ENCODE measurements around the gene ADRA2C. TPM values are rescaled to one million over a fixed set of nuclear protein-coding genes. Genes with fewer than 3 reads are reported as not detected.

Gene ADRA2C
- total RNA-seq, 1 experiment from 2014 or later = 8.6 TPM

DNA sequence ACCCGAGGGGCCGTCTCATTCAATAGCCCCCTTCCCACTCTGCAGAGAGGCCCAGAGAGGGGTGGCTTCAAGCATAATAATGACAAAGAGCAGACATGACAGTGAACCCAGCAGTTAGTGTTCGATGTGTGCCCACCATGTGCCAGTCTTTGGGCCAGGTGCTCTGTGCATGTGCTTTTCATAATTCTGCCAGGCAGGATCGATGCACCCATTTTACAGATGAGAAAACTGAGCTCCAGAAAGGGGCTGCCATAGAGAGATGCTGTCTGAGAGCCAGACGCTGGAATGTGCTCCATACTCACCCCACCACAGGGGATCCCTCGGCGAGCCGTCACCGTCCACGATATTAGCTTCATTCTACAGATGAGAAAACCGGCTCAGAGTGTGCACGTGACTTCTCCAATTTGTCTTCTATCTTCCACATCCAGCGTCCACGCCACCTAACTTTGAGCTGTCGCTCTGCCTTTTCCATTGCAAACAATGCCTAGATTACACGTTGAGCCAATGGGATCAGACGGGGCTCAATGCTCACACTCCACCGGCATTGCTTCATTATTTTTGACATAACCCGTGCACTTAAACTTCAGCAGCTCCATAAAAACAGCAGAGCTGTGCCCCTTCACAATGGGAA, 8.2 kb downstream of the ADRA2C start:
- Mint-ChIP-seq H3K9me3 (no peaks in the 10 kb centered on the region), H3K27ac (no peak overlapping the region; a peak in 1 of 7 replicates), H3K27me3 (ENCODE audit: low read depth) (peaks cover 16% of the 10 kb centered on the region), H3K36me3 (ENCODE audit: insufficient read depth in 1 of 3, low read depth in 3 of 3) (no peaks in the 10 kb centered on the region), H3K4me1 (peaks cover 4 to 23% of the 10 kb centered on the region in 2 experiments; a peak in 2 of 4 replicates), H3K4me3 (no peak overlapping the region; a peak in 1 of 5 replicates)
- Histone ChIP-seq H2AK5ac (ENCODE audit: insufficient read length, low read length) (no peak overlapping the region), H3K27ac (ENCODE audit: insufficient read length, low read depth, low read length) (no peak overlapping the region), H4K5ac (ENCODE audit: insufficient read length, low read depth, low read length) (no peak overlapping the region), H3K27me3 (ENCODE audit: insufficient read depth, low read length) (no peaks in the 10 kb centered on the region), H3K4me1 (ENCODE audit: insufficient read depth, low read length) (no peaks in the 10 kb centered on the region; the same call in 1 of the 2 replicates), H3K14ac (ENCODE audit: insufficient read depth, low read length) (no peak overlapping the region), H3K56ac (ENCODE audit: insufficient read length, low read depth, low read length) (no peak overlapping the region), H3K9ac (ENCODE audit: extremely low read depth, insufficient read length, low read length) (no peak overlapping the region), H3K23ac (ENCODE audit: insufficient read length, low read depth, low read length) (no peak overlapping the region), H4K20me1 (ENCODE audit: control insufficient read depth, insufficient read depth, insufficient read length) (peaks cover 2% of the 10 kb centered on the region), H3K79me2 (ENCODE audit: insufficient read depth, low read length) (no peaks in the 10 kb centered on the region), H3K79me1 (ENCODE audit: insufficient read depth, low read depth, low read length, poor library complexity, severe bottlenecking) (no peaks in the 10 kb centered on the region), H4K8ac (replicated peaks; ENCODE audit: insufficient read length, low read depth, low read length) (no peak overlapping the region), H2BK5ac (ENCODE audit: insufficient read length, low read length) (no peak overlapping the region), H3K23me2 (ENCODE audit: insufficient read length, low read depth, low read length, poor library complexity, severe bottlenecking) (no peaks in the 10 kb centered on the region), H2BK15ac (ENCODE audit: low read depth, low read length) (no peak overlapping the region), H3K4me2 (ENCODE audit: insufficient read depth, insufficient read length, low read length) (no peak overlapping the region), H4K91ac (ENCODE audit: insufficient read length, low read depth, low read length) (no peak overlapping the region), H3T11ph (ENCODE audit: low read length) (no peak overlapping the region), H3K9me3 (ENCODE audit: control insufficient read depth, low read depth, low read length) (no peaks in the 10 kb centered on the region), H2BK12ac (ENCODE audit: insufficient read length, low read depth, low read length) (no peak overlapping the region), H2BK120ac (ENCODE audit: low read depth, low read length, poor library complexity, severe bottlenecking) (no peak overlapping the region), H3K18ac (ENCODE audit: insufficient read length, low read depth, low read length) (no peak overlapping the region), H2BK20ac (ENCODE audit: low read depth, low read length, poor library complexity, severe bottlenecking) (no peak overlapping the region), H2AFZ (ENCODE audit: low read length) (no peak overlapping the region), H3K4ac (ENCODE audit: low read depth, low read length) (no peak overlapping the region)
- TF ChIP-seq, protein P1, sequence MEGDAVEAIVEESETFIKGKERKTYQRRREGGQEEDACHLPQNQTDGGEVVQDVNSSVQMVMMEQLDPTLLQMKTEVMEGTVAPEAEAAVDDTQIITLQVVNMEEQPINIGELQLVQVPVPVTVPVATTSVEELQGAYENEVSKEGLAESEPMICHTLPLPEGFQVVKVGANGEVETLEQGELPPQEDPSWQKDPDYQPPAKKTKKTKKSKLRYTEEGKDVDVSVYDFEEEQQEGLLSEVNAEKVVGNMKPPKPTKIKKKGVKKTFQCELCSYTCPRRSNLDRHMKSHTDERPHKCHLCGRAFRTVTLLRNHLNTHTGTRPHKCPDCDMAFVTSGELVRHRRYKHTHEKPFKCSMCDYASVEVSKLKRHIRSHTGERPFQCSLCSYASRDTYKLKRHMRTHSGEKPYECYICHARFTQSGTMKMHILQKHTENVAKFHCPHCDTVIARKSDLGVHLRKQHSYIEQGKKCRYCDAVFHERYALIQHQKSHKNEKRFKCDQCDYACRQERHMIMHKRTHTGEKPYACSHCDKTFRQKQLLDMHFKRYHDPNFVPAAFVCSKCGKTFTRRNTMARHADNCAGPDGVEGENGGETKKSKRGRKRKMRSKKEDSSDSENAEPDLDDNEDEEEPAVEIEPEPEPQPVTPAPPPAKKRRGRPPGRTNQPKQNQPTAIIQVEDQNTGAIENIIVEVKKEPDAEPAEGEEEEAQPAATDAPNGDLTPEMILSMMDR (conservative IDR thresholded peaks at IDR 0.05) = no peak
- DNase-seq = no peak
- no CpG with 5 or more reads among the region's 19 CpGs for WGBS (ENCODE audit: extremely low coverage, insufficient read length, low lambda C conversion rate)

Measured in H9 (cell line).